Duodenal mucosa (tissue), 2 donors: ENCODE data around the gene UBXN1.
A peak's percentile ranks its signal among the peaks of the same experiment; 100 is the strongest.

Source experiments
- H3K27ac ChIP-seq: one replicate; pipeline ENCODE4 v1.7.0; 2013; ENCODE audit warnings: low read depth, low read length
- H3K27me3 ChIP-seq, 2 donors: one replicate each; pipeline ENCODE4 v1.7.0; 2013; ENCODE audit warnings: low read length in 2 of 2, control low read depth in 1 of 2; ENCODE audit not compliant: insufficient read depth in 2 of 2, control insufficient read depth in 1 of 2
- H3K36me3 ChIP-seq, 2 donors: one replicate each; pipeline ENCODE4 v1.7.0; 2013; ENCODE audit warnings: low read length in 2 of 2, control low read depth in 1 of 2; ENCODE audit not compliant: insufficient read depth in 2 of 2, control insufficient read depth in 1 of 2
- H3K4me1 ChIP-seq, 2 donors: one replicate each; pipeline ENCODE4 v1.7.0; 2013; ENCODE audit warnings: low read length in 2 of 2, control low read depth in 1 of 2; ENCODE audit not compliant: insufficient read depth in 2 of 2, control insufficient read depth in 1 of 2
- H3K4me3 ChIP-seq, 2 donors: one replicate each; pipeline ENCODE4 v1.7.0; 2013; ENCODE audit warnings: low read length in 2 of 2, low read depth in 1 of 2
- H3K9ac ChIP-seq, 2 donors: one replicate each; pipeline ENCODE4 v1.7.0; 2013; ENCODE audit warnings: low read length in 2 of 2, low read depth in 1 of 2
- H3K9me3 ChIP-seq, 2 donors: one replicate each; pipeline ENCODE4 v1.7.0; 2013; ENCODE audit warnings: low read length in 2 of 2, control low read depth in 1 of 2; ENCODE audit not compliant: control insufficient read depth in 1 of 2

The UBXN1 gene

GRCh38 chr11:62646825-62647608, 31.9 kb downstream of the UBXN1 start:
- H3K9ac ChIP-seq, result peak overlapping the region in 1 of 2 donors; percentile 43
- peak overlapping the region; percentile 38 to 57 for H3K4me3 ChIP-seq
- peaks cover 17 to 29% of the 10 kb centered on the region in 2 donors for H3K4me1 ChIP-seq
- peaks cover 17 to 40% of the 10 kb centered on the region in 2 donors for H3K36me3 ChIP-seq
- no peaks in the 10 kb centered on the region for H3K27me3 ChIP-seq
- H3K27ac ChIP-seq, result no peak overlapping the region
- H3K9me3 ChIP-seq, result no peaks in the 10 kb centered on the region

GRCh38 chr11:62645946-62646824, 32.7 kb downstream of the UBXN1 start, which contains the start of gene GANAB:
GANAB (minus strand) TSS chr11:62646613; CDS start chr11:62646599, 14 bp downstream.
- Histone ChIP-seq H3K9ac (peak within 1 kb of the TSS; percentile 81 to 85), H3K9me3 (no peaks in the 10 kb centered on the region), H3K27me3 (no peaks in the 10 kb centered on the region), H3K4me1 (peaks cover 17 to 23% of the 10 kb centered on the region in 2 donors), H3K4me3 (peak within 1 kb of the TSS; percentile 89 to 96), H3K36me3 (peaks cover 17 to 40% of the 10 kb centered on the region in 2 donors), H3K27ac (peak within 1 kb of the TSS; percentile 63)

- Histone ChIP-seq H3K36me3 (peaks cover 17 to 40% of the 10 kb centered on the region in 2 donors), H3K27ac (no peak overlapping the region), H3K9me3 (no peaks in the 10 kb centered on the region), H3K4me1 (peaks cover 17 to 23% of the 10 kb centered on the region in 2 donors), H3K27me3 (no peaks in the 10 kb centered on the region), H3K4me3 (peak overlapping the region; percentile 89 to 96), H3K9ac (peak overlapping the region; percentile 81 to 85)
Measured at GRCh38 chr11:62645671-62645945, 33.3 kb downstream of the UBXN1 start.

- Histone ChIP-seq H3K9ac (no peak overlapping the region), H3K4me1 (peaks cover 17 to 23% of the 10 kb centered on the region in 2 donors), H3K4me3 (no peak overlapping the region), H3K9me3 (no peaks in the 10 kb centered on the region), H3K36me3 (peaks cover 19 to 38% of the 10 kb centered on the region in 2 donors), H3K27ac (no peak overlapping the region), H3K27me3 (no peaks in the 10 kb centered on the region)
Measured at GRCh38 chr11:62644220-62644619, 34.7 kb downstream of the UBXN1 start.

GRCh38 chr11:62632492-62632891, 46.4 kb downstream of the UBXN1 start:
- no peaks in the 10 kb centered on the region for H3K27me3 ChIP-seq
- no peak overlapping the region for H3K27ac ChIP-seq
- H3K9ac ChIP-seq, result no peak overlapping the region
- H3K4me1 ChIP-seq, result no peaks in the 10 kb centered on the region
- H3K36me3 ChIP-seq, result peaks cover 63 to 83% of the 10 kb centered on the region in 2 donors
- H3K9me3 ChIP-seq, result no peaks in the 10 kb centered on the region
- no peak overlapping the region for H3K4me3 ChIP-seq

- Histone ChIP-seq H3K36me3 (peaks cover 58 to 76% of the 10 kb centered on the region in 2 donors), H3K9me3 (no peaks in the 10 kb centered on the region), H3K4me3 (no peak overlapping the region), H3K27ac (no peak overlapping the region), H3K27me3 (no peaks in the 10 kb centered on the region), H3K9ac (no peak overlapping the region), H3K4me1 (no peaks in the 10 kb centered on the region)
Measured at GRCh38 chr11:62627713-62628112, 51.2 kb downstream of the UBXN1 start.
